ENCODE measurements around the gene PTRHD1.
"Not testable (repeated sequence)": the region's sequence is repeated elsewhere in the genome, so short reads cannot be mapped to it uniquely, and the experiment has no call there.

PTRHD1 gene

DNA sequence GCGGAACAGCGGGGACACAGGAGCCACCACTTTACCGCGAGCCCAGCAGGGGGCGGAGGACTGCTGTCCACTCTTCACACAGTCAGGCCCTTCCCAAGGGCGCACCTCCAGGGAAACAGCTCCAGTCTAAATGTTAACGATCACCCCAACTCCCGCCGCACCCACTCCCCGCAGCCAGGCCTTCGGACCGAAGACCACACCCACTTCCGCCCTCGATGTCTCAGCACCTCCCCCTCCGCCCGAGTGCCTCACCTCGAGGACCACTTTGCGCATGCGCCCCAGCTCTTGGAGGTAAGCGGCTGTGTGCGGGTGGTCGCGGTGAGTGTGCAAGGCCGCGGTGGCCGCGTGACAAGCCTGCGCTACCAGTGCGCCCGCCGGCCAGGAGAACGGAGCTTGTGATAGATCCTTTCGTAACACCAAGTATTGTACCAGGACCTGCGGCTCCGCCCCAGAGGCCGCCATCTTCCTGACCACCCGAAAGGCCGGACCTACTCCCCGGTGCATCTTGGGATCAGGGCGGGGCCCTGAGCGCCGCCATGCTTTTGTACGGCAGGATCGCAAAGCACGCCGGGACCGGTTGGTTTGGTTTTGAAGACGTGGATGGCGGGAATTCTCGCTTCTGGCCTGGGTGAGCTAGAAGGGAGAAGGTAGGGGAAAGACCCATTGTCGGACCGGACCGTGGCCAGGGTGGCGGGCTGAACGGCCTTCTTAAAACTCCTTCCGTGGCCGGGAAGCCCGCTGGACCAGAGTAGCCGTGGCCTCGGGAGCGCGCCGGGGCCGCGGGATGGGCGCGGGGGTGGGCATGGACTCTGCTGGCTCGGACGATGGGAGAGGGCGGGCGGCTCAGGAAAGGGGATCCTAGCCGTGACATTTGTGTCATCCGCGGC is at the start of gene PTRHD1, which contains the start of gene CENPO:
TSS of gene PTRHD1 (minus strand) at position 518 of the 887 bp plus-strand sequence. CDS start at position 504, 14 bp downstream.
TSS of gene CENPO (plus strand) at position 552 of the 887 bp plus-strand sequence. CDS start 495 bp downstream, outside the sequence.
- DNase-seq: peak; percentile 88

GRCh38 chr2:24842081-24843050 is 49.2 kb upstream of the PTRHD1 start:
- DNase-seq: no peak

- no peak for DNase-seq
Measured at GRCh38 chr2:24840962-24841945, 48.1 kb upstream of the PTRHD1 start.

GRCh38 chr2:24840164-24840869 is 47.1 kb upstream of the PTRHD1 start:
- DNase-seq: no peak

- DNase-seq: no peak
Measured at GRCh38 chr2:24839729-24840128, 46.5 kb upstream of the PTRHD1 start.

DNA sequence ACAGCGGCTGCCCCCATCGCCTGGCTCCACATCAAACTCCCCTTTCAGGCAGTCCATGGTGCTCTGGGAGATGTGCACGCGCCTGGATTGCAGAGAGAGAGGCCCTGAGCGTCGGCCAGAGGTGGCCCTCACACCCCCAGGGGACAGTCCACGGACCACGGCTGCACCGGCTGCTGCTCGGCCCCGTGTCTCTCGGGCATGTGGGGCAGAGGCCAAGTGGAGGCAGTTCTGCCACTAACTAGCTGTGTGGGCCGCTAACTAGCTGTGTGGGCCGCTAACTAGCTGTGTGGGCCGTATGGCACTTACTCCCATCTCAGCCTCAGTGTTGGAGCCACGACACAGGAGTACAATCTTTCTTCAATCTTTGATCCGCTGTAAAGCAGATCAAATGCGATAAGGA is 45.4 kb upstream of the PTRHD1 start:
- DNase-seq: no peak

- DNase-seq: no peak
Measured at GRCh38 chr2:24837996-24838513, 44.9 kb upstream of the PTRHD1 start.

GRCh38 chr2:24836706-24837105 is 43.5 kb upstream of the PTRHD1 start:
- DNase-seq: no peak

- DNase-seq: no peak
Measured at GRCh38 chr2:24836206-24836605, 43.0 kb upstream of the PTRHD1 start.

DNA sequence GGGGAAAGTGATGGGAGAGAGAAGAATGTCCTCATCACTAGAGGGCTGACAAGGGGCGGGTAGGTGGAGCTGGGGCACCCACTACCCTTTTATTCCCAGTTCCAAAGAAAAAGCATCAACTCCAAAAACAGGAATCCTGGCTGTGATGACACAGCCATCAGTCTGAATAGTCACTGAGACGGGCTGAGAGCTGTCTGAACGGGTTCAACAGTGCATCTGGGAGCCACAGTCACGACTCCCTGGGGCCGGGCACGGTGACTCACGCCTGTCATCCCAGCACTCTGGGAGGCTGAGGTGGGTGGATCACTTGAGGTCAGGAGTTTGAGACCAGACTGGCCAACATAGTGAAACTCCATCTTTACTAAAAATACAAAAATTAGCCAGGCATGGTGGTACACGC is 42.2 kb upstream of the PTRHD1 start:
- DNase-seq: not testable (repeated sequence)

DNA sequence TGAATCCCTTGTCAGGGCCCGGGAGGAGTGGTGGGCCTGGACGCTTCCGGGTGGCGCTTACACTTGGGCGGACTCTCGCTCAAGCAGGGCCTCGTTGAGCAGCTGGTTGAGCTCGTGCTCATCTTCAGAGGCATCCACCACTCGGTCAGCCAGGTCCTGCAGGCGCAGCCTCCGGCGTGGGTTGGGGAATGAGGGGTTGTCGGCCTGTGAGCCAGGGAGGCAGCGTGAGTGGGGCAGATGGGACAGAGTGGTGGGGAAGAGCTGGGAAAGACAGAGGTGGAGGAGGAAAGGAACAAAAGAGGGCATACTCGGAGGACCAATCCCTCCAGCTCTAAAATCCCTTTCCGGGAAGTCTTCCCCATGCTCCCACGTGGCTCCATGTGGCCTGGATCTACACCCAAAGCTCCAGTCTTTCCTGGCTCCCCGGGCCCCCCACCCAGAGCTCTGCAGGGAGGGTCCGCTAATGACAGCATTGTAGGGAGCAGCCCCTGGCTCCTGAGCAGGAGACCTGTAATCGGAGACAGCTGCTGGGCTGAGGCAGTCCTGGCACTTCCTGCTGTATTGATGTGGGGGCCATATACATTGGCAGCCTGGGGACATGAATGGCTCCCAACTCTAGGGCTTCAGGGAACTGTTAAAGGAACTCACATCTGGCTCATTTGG is 41.7 kb upstream of the PTRHD1 start:
- DNase-seq: no peak

- DNase-seq: no peak
Measured at GRCh38 chr2:24833821-24834732, 40.9 kb upstream of the PTRHD1 start.

DNA sequence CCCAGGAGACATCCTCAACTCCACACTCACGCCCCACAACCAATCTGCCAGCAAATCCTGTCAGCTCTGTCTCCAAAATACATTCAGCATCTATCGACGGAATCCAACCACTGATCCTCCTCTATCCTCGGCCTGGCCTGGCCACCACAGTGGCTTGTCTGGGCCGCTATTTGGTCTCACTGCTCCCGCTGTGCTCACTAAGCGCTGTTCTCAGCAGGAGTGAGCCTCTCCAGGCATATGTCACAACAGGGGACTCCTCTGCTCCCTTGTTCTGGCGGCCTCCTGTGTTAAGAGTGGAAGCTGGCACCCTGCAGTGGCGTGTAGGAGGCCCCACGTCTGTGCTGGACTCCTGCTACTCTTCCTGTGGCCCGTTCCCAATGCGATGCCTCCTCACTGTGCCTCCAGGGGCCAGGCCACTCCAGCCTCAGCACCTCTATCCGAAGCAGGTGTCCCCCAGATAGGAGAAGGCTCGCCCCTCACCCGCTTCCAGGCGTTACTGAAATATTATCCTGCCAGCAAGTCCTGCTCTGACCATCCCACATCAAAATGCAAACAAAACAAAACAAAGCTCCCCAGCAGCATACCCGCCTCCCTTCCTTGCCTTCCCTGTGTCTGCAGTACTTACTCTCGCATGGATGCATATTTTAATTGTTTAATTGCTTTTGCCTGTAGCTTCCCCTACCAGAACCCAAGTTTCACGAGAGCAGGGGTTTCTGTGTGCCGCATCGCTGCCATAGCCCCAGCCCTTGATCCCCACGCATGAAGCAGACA is 39.9 kb upstream of the PTRHD1 start:
- DNase-seq: no peak

DNA sequence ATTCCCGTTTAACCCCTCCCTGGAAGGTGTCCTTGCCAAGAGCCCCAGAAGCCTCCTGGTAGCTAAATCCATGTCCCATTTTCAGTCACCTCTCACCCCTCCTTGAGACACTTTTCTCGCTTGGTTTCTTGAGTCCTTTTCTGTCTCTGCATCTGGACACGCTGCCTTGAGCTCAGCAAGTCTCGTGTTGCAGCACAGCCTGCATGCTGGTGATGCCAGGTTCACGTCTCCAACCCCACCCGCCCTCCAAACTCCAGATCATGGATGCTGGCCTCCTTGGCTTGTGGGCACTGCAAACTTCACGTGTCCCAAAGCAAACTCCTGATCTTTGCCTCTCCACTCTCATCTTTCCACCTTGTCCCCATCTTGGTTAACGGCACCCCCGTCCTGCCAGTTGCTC is 39.3 kb upstream of the PTRHD1 start:
- DNase-seq: no peak

- no peak for DNase-seq
Measured at GRCh38 chr2:24832073-24832461, 38.9 kb upstream of the PTRHD1 start.

DNA sequence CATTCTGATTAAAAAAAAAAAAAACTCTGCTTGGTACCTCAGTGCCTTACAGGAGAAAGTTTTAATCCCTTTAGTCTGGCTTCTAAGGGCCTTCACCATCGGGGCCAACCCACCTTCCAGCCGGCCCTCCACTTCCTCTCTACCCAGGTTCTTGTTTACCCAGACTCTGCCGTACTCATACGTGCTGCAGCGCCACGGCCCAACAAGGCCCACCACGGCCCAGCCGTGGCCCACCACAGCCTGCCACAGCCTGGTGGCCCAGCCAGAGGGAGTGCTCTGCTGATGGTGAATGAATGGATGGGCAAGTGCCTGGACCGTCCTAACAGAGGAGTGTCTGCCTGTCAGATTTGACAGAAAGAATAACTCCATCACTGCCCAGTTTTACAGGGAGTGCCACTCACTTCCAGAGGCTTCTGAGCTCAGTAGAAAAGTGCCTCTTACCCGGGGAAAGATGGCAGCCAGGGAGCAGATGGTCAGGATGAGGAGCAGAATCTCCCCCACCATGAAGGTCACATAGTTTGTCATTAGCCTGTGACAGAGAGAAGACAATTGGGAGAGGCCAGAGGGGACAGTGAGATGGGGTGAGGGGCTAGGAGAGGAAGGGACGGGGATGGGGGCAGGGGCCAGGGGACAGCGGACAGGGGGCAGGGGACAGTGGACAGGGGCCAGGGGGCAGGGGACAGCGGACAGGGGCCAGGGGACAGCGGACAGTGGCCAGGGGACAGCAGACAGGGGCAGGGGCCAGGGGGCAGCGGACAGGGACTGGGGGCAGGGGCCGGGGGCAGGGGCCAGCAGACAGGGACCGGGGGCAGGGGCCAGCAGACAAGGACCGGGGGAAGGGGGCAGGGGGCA is 38.3 kb upstream of the PTRHD1 start:
- DNase-seq: no peak

DNA sequence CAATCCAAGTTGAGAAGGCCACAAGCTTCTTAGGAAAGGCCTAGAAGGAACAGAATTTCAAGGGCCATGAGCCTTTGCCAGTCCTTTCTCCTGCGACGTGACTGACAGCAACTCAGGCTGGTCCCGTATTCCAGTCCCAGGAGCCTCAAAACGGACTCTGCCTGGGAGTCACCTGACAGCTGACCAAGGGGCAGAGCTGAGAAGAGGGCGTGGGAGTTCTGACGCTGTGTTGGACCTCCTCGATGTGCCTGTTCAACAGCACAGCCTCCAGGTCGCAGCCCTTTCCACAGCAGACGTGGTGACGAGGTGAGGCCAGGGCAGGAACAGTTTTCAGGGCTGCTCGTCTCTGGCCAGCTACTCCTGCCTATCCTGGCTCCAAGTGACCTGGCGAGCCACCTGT is 37.6 kb upstream of the PTRHD1 start:
- no peak for DNase-seq

- no peak for DNase-seq
Measured at GRCh38 chr2:24830351-24830750, 37.2 kb upstream of the PTRHD1 start.

All from NCI-H524 treated with DMSO at 0.1 percent for 48 hours (cell line).